ENCODE data around the gene GJA5. TPM values are rescaled to one million over a fixed set of nuclear protein-coding genes. Genes with fewer than 3 reads are reported as not detected.

Gene GJA5
- total and polyA plus RNA-seq, 2 experiments from 2014 or later: 0.24 to 1.7 TPM

DNA sequence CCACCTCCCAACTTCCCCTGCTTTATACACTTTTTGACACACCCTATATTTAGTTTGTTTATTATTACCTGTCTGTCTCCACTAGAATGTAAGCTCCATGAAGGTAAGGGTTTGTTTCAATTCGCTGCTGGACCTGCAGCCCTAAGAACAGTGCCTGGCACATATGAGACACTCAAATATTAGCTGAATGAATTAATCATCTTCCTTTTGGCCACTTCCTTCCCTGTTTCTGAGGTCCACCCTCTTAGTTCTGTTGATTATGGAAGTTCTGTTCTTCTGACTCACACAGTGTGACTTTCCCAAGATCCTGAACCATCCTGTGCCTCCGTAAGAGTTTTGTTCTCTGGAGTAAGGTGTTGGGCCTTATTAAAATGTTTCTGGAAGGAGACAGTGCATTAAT is 40.4 kb upstream of the GJA5 start:
- Mint-ChIP-seq H3K27ac (no peak overlapping the region), H3K9me3 (no peaks in the 10 kb centered on the region), H3K36me3 (ENCODE audit: low read depth) (no peaks in the 10 kb centered on the region), H3K27me3 (ENCODE audit: insufficient read depth, low read depth, poor library complexity) (peaks cover 1% of the 10 kb centered on the region), H3K4me3 (no peak overlapping the region), H3K4me1 (no peaks in the 10 kb centered on the region)
- Histone ChIP-seq H3K36me3 (ENCODE audit: insufficient read depth) (no peaks in the 10 kb centered on the region), H3K4me1 (ENCODE audit: insufficient read depth) (no peaks in the 10 kb centered on the region), H2AFZ (no peak overlapping the region), H4K20me1 (replicated peaks; ENCODE audit: insufficient read depth) (no peaks in the 10 kb centered on the region), H3K9me2 (ENCODE audit: insufficient read depth) (no peaks in the 10 kb centered on the region), H3K4me3 (no peak overlapping the region), H3F3A (replicated peaks; ENCODE audit: low read depth) (no peaks in the 10 kb centered on the region), H3K27me3 (ENCODE audit: insufficient read depth) (no peaks in the 10 kb centered on the region), H3K4me2 (no peak overlapping the region), H3K79me2 (replicated peaks; ENCODE audit: insufficient read depth) (no peaks in the 10 kb centered on the region), H3K27ac (ENCODE audit: low read depth) (no peak overlapping the region)
- DNase-seq (ENCODE audit: low spot score): no peak
- TF ChIP-seq NANOG (IDR thresholded peaks at IDR 0.05; ENCODE audit: borderline replicate concordance): no peak
- TF ChIP-seq CREB1 (CRISPR knock-in tag; IDR thresholded peaks at IDR 0.05; ENCODE audit: low read depth): no peak
- TF ChIP-seq ZNF114 (CRISPR knock-in tag; IDR thresholded peaks at IDR 0.05): no peak
- TF ChIP-seq EZH2 (IDR thresholded peaks at IDR 0.05; ENCODE audit: low read depth, unreplicated experiment): no peak
- TF ChIP-seq, protein P1, sequence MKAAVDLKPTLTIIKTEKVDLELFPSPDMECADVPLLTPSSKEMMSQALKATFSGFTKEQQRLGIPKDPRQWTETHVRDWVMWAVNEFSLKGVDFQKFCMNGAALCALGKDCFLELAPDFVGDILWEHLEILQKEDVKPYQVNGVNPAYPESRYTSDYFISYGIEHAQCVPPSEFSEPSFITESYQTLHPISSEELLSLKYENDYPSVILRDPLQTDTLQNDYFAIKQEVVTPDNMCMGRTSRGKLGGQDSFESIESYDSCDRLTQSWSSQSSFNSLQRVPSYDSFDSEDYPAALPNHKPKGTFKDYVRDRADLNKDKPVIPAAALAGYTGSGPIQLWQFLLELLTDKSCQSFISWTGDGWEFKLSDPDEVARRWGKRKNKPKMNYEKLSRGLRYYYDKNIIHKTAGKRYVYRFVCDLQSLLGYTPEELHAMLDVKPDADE (IDR thresholded peaks at IDR 0.05): no peak
- no peak for TF ChIP-seq POLR2AphosphoS5 (IDR thresholded peaks at IDR 0.05; ENCODE audit: low read depth)
- no peak for TF ChIP-seq REST (IDR thresholded peaks at IDR 0.05; ENCODE audit: unreplicated experiment)
- no peak for TF ChIP-seq CTCF (conservative IDR thresholded peaks at IDR 0.05; ENCODE audit: low read depth in 2 of 2)
- no peak for ATAC-seq

- H3K4me2 ChIP-seq: no peak overlapping the region
Observed at GRCh38 chr1:147798731-147799130, 38.3 kb upstream of the GJA5 start.

More at GRCh38 chr1:147798731-147799130, 38.3 kb upstream of the GJA5 start:
- Histone ChIP-seq H3K27me3 (ENCODE audit: insufficient read depth) (no peaks in the 10 kb centered on the region), H3K4me1 (ENCODE audit: insufficient read depth) (no peaks in the 10 kb centered on the region), H2AFZ (no peak overlapping the region), H4K20me1 (replicated peaks; ENCODE audit: insufficient read depth) (no peaks in the 10 kb centered on the region), H3K9me2 (ENCODE audit: insufficient read depth) (peaks cover 10% of the 10 kb centered on the region), H3F3A (replicated peaks; ENCODE audit: low read depth) (no peaks in the 10 kb centered on the region), H3K36me3 (ENCODE audit: insufficient read depth) (no peaks in the 10 kb centered on the region), H3K27ac (ENCODE audit: low read depth) (no peak overlapping the region), H3K4me3 (no peak overlapping the region), H3K79me2 (replicated peaks; ENCODE audit: insufficient read depth) (no peaks in the 10 kb centered on the region)
- no peaks in the 10 kb centered on the region for H3K9me3 Mint-ChIP-seq
- no peaks in the 10 kb centered on the region for H3K4me1 Mint-ChIP-seq
- H3K4me3 Mint-ChIP-seq: no peak overlapping the region
- no peak for ATAC-seq
- H3K27ac Mint-ChIP-seq: no peak overlapping the region
- H3K27me3 Mint-ChIP-seq (ENCODE audit: insufficient read depth, low read depth, poor library complexity): peaks cover 1% of the 10 kb centered on the region
- no peaks in the 10 kb centered on the region for H3K36me3 Mint-ChIP-seq (ENCODE audit: low read depth)
- no peak for DNase-seq (ENCODE audit: low spot score)
- no peak for TF ChIP-seq ZNF114 (CRISPR knock-in tag; IDR thresholded peaks at IDR 0.05)
